Adrenal gland (tissue), 5 donors: ENCODE measurements around the gene CEACAM8.

Experiments
- CTCF ChIP-seq, 6 experiments: fragments of 450-650 bp in 4 of 6; fragments of 200-600 bp in 2 of 6; sonication (generic) in 1 of 6; IDR thresholded peaks; 1 replicate in 5 of 6; 2 replicates in 1 of 6; pipeline versions ENCODE4 v1.5.1 to v1.8.0; 2016 to 2021; ENCODE audit warnings: antibody characterized with exemption in 6 of 6, mild to moderate bottlenecking in 2 of 6, moderate library complexity in 1 of 6
- POLR2A ChIP-seq, 2 donors: fragments of 450-650 bp; IDR thresholded peaks; one replicate each; pipeline ENCODE4 v1.6.1; 2017; ENCODE audit warnings: antibody characterized with exemption in 2 of 2, mild to moderate bottlenecking in 2 of 2, moderate library complexity in 1 of 2
- donor health status: DM: no; HTN: no; CAD: no.

GRCh38 chr19:42589792-42590191 is 4.9 kb downstream of the CEACAM8 start:
- TF ChIP-seq POLR2A (IDR thresholded peaks at IDR 0.05): no peak
- no peak for TF ChIP-seq CTCF (IDR thresholded peaks at IDR 0.05)
